Measurements from ENCODE around the gene CCDC91. TPM values are rescaled to one million over a fixed set of nuclear protein-coding genes. Genes with fewer than 3 reads are reported as not detected.

CCDC91 gene
- total and polyA plus RNA-seq, 9 of the 15 experiments (the other 6 are each of a cell fraction or from before 2014, with no cell fraction given), result 10.1 to 31.1 (median 26.3) TPM

DNA sequence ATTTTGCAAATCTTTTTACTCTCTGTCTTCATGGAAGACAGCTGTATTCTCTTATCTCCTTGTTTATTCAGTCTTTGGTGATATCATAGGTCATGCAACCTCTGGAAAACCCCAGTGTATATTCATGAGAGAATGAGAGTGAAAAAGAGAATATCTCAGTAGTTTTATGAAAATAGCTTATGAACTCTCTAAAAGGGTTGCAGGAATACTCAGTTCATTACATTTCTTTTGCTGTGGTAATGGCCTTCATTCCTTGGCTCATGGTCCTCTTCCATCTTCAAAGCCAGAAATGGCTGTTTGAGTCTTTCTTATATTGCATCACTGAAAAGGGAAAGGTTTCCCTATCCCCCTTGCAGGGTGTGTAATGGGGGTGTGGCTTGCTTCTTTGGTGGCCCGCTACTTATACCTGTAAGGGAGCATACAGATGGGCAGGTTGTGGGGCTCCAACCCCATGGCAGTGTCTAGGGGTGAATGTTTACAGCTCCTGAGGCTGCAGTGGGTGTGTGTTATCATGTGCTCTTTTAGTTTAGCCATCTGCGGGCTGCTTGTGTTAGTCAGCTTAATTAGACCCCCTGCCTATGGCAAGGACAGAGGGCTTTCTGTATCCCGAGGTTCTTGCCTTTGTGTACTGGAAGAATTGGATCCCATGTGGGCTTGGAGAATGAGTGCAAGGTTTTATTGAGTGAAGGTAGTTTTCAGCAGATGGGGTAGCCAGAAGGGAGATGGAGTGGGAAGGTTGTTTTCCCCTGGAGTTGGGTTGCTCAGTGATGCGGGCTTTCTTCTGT, 150.2 kb downstream of the CCDC91 start (continued):
- TF ChIP-seq E2F4 (CRISPR knock-in tag; IDR thresholded peaks at IDR 0.05; ENCODE audit: low read depth), result no peak
- TF ChIP-seq ATF7 (IDR thresholded peaks at IDR 0.05), result peak; percentile 72
- no peak for TF ChIP-seq HDAC8 (tag; IDR thresholded peaks at IDR 0.05)
- no peak for TF ChIP-seq SIN3A (IDR thresholded peaks at IDR 0.05; ENCODE audit: borderline replicate concordance in 2 of 2, control insufficient read depth in 1 of 2, low read depth in 2 of 2, low read length in 2 of 2)
- TF ChIP-seq ETS1 (conservative IDR thresholded peaks at IDR 0.05; ENCODE audit: control insufficient read depth, low read depth, low read length), result no peak
- no peak for TF ChIP-seq GABPB2 (CRISPR knock-in tag; conservative IDR thresholded peaks at IDR 0.05)
- no peak for TF ChIP-seq MTA3 (IDR thresholded peaks at IDR 0.05; ENCODE audit: borderline replicate concordance)
- no peak for TF ChIP-seq ZNF592 (IDR thresholded peaks at IDR 0.05)
- TF ChIP-seq PTBP1 (IDR thresholded peaks at IDR 0.05; ENCODE audit: low read depth, low read length), result no peak
- TF ChIP-seq SOX6 (IDR thresholded peaks at IDR 0.05), result peak; percentile 49; the same call in 1 of the 2 replicates
- TF ChIP-seq ZNF274 (IDR thresholded peaks at IDR 0.05; ENCODE audit: borderline replicate concordance, low read depth, low read length), result no peak
- no peak for TF ChIP-seq RFX5 (IDR thresholded peaks at IDR 0.05; ENCODE audit: low read depth, low read length)
- no peak for TF ChIP-seq STAG1 (CRISPR knock-in tag; IDR thresholded peaks at IDR 0.05; ENCODE audit: borderline replicate concordance)
- no peak for TF ChIP-seq ZBTB49 (CRISPR knock-in tag; IDR thresholded peaks at IDR 0.05; ENCODE audit: borderline replicate concordance)
- 0 out of 2 replicates have a peak, but pooled peaks have one; percentile 24 for TF ChIP-seq DPF2 (IDR thresholded peaks at IDR 0.05)
- TF ChIP-seq JUN (IDR thresholded peaks at IDR 0.05; ENCODE audit: borderline replicate concordance, low read depth, low read length), result 0 out of 2 replicates have a peak, but pooled peaks have one; percentile 46
- no peak for TF ChIP-seq JUN (CRISPR knock-in tag; IDR thresholded peaks at IDR 0.05; ENCODE audit: borderline replicate concordance)
- TF ChIP-seq MTA1 (IDR thresholded peaks at IDR 0.05; ENCODE audit: borderline replicate concordance), result no peak
- peak; percentile 19; the same call in 1 of the 2 replicates for TF ChIP-seq EP300 (IDR thresholded peaks at IDR 0.05; ENCODE audit: low read length)
